Left hindlimb (tissue), 1 donor: ENCODE data around the gene TRMT61A.

Experiments used
- DNase-seq: peaks from one replicate; pipeline ENCODE4 v3.0.0-alpha.2; 2018

TRMT61A gene

DNA sequence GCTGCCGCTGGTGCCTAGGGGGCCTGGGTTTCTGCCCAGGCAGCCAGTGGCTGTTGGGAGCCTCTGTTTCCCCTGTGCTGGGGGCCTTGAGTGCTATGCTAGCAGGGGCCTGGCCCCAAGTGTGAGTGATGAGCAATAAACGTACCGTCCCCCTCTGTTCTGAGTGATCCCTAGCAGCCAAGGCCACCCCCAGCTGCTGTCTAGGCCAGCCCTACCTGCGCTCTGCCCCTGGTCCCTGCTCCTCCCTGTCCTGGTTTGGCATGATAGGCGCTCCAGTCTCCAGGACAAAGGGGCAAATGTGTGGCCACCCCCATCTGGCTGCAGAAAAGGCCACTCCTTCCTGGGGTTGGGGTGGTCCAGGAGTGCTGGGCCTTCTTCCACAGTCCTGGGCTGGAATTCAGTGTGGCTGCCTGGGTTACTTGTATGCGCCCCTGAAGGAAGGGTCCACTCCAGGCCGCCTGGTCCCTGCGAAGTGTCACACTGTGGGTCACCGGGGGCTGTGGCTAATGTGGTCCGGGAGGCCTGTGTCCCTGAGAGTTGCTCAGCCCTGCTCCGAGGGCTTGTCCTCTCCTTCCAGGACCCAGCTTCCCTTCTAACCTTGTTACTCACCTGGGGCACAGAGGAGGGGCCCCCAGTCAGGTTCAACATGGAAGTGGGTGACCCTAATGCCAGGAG is 7.0 kb downstream of the TRMT61A start:
- no peak for DNase-seq

DNA sequence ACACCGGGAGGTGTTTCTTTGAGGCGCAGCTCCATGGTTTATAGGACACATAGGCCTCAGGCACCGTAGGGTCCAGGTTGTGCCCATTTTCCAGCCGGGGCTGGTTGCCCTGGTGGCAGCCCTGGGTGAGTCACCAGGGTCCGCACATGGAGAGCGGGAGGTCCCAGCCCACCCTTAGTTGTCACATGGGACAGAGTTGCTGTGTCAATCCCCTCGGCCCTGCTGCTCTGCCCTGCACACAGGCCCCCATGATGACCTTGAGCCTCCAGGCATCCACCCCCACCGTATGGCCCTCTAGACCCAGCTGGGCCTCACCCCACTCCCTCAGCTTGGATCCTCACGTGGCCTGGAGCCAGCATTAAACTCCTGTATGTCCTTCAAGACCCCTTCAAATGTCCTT is 7.7 kb downstream of the TRMT61A start:
- no peak for DNase-seq

DNA sequence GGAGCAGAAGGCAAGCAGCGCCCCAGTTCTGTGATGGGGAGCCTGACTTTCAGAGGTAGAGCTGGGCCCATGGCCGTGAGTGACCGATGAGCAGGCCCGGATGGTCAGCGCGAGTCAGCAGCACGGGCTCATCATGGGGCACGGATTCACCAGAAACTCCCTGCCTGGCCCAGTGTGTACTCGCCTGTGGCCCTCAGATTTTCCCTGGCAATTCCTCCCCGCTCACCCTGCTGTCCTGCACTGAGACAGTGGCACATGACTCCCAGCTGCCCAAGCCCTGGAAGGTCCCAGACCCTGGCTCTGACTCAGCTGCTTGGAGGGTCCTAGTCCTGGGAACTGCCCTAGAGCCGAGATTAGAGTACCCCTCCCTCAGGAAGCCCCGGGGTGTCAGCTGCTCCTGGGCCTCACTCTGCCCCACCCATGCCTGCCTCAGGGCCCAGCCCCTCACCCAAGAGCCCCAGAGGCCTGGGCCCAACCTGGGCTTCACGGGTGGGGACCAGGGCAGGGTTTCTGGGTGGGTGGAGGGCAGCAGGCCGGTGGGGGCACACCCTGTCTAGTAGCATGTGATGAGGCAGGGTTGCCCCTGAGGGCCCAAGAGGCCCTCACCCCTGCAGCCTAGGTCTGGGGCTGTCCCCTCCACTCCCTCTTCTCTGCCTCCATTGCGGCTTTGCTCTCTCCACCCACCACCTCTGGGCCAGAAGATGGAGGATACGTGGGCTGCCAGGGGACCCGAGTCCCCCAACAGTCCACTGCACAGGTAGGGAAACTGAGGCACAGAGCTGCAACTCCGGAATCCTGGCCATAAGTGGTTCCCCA is 8.4 kb downstream of the TRMT61A start:
- DNase-seq = no peak

DNA sequence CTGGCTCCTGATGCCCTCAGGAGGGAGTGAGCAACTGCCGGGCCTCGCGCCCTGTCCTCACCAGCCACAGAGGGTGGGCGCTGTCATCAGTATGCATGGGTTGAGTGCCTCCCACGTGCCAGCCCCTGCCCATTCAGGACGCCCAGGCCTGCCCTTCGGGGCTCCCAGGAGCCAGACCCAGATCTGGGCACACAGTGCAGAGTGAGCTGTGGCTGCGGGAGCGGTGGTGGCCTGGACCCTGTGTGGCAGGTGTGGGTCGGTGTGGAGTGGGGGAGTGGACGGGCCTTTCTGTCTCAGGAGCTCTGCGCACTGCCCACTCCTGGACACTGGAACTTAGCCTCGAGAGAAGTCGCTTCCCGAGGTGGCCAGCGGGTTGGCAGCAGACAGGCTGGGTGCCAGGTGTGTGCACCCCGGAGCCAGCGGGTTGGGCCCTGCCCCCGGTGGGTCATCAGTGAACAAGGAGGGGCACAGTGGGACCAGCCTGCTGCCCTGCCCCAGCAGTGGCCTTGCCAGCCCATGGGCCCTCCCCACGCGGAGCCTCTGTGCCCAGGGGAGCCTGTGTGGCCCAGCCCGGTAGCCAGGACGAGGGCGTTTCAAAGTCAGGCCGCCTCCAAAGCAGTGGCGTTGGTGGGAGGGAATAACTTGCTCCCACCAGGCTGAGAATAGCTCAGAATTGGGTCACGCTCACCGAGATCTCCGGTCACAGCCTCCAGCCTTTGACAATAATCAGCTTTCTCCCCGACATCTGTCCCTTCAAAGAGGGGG is 9.5 kb downstream of the TRMT61A start:
- DNase-seq = no peak

DNA sequence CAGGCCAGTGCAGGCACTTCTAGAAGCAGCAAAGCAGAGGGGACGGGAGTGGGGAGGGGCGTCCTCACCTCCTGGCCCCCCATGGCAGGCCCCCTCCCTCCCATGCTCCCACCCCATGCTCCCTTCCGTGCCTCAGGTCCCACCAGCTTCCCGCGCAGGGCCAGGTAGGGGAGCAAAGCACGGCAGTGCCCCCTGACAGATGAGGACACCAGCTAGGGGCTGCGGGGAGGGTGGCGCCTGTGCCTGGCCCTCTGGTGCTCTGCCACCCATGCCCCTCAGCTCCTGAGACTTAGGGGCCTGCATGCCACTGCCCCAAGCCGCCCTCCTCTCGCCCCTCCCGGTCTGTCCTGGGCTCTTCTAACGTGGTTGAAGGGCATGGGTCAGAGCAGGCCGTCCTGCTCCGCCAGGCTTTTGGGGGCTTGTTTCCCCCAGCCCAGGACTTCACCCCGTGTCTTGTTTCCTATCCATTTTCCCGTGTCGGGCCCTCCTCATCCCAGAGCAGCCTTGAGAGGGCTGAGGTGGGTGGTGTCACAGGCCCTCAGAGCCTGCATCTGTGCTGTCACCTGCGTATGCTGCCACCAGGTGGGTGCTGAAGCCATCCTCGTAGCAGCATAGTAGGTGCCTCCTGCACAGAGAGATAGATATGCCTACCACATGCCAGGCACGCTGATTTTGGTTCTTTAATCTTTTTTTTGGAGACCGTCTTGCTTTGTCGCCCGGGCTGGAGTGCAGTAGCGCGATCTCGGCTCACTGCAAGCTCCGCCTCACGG is 10.2 kb downstream of the TRMT61A start:
- no peak for DNase-seq

DNA sequence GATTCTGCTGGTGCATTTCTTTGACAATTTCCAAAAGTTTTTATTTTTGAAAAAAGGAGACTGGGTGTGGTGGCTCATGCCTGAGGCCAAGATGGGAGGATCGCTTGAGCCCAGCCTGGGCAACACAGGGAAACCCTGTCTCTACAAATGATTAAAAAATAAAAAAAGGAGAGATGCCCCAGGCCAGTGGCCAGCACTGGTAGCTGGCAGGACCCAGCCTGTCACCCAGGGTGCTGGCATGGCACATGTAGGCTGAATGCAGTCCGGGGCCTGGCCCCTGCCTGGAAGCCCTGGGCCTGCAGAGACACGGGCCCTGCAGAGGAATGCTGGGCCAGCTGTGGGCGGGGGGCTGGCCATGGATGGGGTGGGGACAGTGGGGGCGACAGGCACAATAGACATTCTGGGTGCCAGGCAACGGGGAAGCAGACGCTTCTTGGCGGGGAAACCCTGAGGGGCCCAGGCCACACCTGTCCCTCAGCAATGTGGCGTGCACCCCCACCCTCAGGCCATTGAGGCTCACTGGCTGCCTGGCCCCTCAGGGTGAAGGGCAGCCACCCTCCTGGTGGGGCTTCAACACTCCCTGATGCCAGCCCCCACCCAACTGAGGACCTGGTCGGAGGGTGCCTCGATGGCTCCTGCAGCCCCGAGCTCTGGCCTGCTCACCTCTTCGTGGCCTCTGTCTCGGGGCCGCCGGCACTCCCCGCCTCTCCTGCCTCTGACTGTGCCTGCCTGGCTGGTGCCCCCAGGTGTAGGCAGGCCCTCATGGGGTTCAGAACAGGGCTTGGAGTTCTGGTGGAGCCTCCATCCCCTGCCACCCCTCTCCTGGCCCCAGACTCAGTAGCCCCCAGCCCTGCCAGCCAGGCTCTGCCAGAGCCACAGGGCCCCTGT is 12.1 kb downstream of the TRMT61A start:
- peak; percentile 42 for DNase-seq

DNA sequence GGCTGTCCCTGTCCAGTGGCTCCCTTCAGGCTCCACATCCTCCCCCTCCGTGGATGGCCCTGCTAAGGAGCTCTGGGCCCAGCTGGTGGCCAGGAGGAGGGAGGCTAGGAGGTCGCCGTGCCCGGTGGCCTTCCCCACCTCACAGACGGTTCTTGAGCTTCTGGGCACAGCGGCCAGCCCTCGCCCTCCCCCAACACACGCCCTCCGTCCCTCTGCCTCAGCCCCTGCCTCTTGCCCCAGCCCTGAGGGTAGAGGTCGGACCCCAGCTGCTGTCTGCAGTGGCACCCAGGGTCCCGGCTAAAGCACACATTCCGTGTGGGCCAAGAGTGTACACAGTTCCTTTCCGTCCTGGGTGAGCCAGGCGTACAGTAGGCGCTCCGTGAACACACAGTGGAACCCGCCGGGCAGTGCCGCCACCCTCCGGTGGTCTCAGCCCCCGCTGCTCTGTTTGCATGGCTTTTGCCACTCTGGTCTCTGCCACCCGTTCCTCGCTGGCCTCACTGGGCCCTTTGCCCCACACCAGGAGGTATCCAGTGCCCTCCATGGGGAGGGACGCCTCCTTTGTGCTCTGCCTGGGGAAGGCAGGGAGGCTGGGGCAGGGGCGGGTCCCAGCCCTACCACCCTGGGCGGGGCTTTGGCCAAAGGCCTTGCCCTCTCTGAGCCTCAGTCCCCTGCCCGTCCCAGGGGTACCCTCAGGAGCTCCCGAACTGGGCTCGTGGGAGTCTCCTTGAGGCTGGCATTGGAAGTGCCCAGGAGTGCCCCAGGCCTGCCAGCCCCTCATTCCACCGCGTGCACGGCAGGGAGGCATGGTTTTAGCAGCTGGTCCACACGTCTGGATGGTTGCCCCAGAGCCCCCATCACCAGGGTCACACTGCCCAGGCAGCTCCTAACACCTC is 13.0 kb downstream of the TRMT61A start:
- peak; percentile 72 for DNase-seq

DNA sequence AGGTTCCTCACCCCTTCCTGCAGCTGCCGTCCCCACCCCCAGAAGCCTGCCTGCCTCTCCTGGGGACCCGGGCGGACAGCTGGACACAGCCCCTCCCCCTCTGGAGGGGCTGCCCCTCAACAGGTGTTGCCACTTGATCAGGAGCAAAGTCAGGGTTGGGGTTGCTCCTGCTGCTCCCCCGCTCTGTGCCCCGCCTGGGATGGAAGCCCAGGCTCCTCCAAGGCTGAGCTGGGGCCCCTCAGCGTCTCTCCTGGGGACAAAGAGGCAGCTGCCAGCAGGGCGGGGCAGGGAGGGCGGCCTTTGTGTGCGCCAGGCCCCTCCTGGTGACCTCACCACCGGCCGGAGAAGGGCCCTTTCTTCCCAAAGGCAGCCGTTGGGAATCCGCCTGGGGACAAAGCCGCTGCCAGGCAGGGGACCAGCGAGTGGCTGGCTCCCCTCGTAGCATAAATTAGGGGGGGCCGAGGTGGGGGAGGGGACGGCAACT is 13.7 kb downstream of the TRMT61A start:
- peak; percentile 85 for DNase-seq

DNA sequence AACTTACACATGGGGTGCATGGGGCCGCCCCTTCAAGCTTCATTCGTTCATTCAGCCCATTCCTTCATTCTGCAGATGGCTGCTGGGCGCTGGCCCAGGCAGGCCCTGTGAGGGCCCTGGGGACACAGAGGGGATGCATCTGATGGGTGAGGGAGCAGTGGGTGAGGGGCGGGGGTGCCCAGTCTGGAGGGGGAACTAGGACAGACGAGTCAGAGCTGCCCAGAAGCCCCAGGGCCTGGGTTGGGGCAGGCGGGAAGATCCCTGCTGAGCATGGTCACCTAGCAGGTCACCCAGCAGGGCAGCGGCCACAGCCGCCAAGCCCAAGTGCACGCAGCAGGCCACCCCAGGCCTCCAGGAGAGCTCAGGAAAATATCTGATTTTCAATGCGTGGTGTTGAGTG is 14.1 kb downstream of the TRMT61A start:
- no peak for DNase-seq

DNA sequence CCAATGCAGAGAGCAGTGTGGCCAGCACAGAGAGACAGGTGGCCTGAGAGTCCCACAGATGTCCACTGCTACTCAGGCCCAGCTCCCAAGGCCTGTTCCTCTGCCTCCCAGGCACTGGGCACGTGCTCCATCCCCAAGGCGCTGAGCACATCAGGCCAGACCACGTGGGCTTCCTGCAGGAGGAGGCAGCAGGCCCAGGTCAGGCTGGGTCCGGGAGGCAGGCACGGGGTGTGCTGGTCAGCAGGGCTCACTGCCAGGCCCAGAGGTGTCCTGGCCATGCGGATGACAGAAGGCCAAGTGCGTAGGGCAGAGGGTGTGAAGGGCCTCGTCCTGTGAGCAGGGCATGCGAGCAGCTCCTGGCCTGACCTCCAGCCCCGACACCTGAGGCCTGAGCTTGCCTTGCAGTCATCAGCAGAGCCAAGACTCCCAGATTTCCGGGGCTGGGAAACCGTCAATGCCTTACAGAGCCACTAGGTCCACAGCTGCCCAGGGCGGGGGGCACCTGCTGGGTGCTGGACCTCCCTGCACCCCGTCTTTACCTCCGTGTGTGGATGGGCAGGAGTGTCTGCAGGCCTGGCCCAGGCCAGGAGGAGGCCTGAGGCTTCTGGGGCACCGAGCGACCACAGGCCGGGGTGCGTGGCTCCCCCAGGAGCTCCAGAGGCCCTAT is 14.9 kb downstream of the TRMT61A start:
- DNase-seq = peak; percentile 45

DNA sequence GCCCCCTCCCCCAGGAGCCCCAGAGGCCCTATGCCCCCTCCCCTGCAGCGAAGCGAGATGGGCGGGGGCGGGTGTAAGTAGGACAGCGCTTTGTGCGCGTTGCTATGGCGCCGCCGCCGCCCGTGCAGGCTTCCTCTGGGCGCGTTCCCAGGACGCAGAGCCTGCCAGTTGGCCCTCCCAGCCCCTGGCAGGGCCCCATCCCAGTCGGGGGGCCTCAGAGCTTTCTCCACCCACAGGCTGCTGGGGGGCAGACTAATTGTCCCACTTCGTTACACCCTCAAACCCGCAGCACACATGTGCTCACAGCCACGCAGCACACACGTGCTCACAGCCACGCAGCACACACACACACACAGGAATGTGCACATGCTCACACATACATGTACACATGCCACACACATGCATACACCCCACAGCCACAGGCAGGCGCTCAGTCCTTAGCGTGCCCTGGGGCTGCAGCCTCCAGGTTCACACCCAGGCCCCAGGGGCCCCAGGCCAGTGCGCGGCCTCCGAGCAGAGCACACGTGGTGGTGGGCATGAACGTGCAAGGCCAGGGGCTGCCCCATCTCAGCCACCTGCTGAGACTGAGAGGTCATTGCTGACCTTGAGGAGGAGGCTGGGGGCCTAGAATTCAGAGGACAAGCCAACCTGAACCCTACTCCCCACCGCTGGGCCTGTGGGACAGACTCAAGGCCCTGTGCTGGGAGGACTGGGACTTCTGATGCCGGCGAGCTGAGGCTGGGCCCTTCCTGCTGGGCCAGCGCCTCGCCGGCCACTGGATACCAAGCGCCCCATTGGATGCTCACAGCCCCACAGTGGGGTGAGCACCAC is 15.6 kb downstream of the TRMT61A start:
- peak; percentile 85 for DNase-seq

DNA sequence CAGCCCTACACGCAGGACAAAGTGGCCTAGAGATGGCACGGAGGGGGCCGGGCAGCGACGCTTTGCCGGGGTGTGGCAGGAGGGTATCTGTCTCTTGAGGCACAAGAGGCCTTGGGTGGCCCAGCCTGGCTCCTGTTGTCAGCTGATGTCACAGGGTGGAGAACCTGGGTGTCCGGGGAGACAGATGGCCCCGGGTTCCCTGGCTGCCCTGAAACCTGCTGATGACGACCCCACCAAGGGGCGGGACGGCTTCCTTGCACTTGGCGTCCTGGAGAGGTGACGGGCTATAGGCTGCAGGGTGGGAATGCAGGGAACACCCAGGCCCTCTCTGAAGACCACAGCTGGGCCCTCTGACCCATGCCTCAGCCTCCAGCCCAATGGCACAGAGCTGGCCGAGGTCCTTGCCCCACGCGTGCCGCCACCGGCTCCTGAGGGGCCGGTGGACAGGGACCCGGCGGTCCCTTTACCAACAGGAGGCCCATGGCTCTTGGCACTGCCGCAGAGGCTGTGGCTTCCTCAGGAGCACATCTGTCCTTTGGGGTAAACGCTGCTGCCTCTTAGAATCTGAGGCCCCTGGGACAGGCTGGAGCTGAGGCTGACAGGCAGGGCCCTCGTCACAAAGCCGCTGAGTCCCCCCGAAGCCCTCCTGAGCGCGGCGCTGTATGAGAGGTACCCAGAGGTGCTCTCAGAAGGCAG is 16.4 kb downstream of the TRMT61A start:
- peak; percentile 35 for DNase-seq

DNA sequence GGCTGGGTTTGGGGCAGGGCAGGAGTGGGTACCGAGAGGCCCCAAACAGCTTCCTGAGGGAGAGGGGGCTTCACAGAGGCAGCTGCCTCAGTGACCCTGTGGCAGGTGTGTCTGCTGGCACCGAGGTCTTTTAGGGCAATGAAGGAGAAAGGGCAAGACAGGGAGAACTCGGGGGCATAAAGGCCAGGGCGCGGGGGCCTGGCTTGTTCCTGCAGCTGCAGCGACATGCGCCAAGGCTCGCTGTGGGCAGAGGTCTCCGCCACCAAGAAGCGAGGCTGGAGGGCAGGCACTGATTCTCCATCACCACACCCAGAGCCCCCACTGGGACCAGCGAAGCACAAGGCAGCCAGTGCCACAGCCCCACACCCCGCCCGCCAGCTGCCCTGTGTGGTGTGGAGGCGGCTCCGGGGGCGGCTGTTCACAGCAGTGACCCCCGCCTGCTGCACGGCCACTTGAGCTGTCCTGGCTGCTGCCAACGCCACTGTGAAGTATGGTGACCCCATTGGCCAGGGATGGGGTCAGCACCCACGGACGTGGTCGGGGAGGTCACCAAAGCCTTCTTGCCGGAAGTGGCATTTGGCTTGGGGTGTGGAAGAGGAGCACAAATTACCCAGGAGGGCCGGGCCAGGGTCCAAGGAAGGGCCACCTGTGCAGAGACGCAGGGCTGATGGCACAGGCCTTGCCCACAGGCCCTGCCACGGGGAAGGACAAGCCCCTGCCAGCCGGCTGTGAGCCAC is 17.1 kb downstream of the TRMT61A start:
- peak; percentile 33 for DNase-seq

DNA sequence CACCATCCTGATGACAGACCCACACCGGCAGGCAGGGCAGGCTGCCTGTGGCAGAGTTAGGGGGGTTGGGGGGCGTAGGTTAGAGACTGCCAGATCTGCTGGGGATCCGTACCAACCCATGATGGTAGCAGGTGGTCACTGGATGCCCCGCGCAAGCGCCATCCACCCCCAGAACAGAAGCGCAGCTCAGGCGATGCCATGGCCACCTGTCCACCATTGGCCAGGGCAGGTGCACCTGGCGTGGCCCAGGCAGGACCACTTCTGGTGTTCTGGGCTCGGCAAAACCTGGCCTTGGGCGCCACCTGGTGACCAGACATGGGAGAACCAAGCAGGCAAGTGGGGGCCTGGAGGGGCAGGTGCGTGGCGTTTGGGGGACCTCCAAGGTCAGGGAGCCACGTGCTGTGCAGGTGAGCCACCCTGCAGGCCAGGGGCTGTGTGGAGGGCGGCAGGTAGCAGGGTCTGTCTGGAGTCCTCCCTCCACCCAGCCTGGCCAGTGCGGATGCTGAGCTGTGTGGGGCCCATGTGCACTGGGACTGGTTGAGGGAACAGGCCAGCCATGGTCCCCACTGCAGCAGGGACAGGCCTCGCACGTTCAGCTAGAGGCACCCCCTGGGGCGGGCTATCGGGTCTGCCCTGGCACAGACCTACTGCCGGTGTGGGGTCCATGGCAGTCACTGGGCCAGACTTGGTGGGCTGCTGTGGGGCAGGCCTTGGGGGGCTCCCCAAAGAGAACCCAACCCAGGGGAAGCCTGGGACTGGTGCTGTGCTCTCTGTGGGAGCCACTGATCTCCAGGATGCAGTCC is 17.9 kb downstream of the TRMT61A start:
- DNase-seq = peak; percentile 76

DNA sequence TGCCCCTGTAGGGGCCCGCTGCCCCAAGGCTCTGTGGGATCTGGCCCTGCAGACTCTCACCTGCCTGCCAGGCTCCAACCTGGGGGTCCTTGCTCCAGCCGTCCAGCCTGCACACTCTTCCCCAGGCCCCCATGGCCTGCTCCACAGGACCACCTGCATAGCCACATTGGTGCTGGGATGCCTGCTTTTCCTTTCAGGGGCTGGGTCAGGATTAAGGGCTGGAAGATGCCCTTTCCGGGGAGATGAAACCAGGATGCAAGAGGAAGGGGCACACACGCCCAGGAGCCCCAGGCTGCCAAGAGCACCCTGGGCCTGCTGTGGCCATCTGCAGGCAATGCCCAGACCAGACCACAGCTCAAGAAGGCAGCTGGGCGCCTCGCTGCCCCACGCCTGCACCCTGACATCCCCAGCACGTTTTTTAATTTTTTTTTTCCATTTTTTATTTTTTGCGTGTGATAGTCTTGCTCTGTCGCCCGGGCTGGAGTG is 18.5 kb downstream of the TRMT61A start:
- peak; percentile 35 for DNase-seq

DNA sequence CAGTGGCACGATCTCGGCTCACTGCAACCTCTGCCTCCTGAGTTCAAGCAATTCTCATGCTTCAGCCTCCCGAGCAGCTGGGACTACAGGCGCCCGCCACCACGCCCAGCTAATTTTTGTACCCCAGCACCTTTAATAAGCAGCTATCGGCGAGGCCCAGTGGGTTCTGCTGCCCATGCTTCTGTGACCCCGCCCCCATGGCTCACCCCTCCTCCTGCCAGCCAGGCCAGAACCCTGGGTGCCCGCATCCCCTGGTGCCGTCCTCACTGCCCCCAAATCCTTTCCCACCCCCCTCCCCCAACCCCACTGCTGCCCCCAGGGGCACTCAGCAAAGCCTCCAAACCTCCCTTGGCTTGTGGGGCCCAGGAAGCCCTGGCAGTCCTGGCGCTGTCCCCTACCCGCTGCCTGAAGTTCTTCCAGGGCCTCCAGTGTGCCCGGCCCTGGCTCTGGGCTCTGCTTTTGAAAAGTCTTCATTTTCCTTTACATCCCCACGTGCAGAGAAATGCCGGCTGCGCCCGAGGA is 19.0 kb downstream of the TRMT61A start:
- DNase-seq = peak; percentile 37
